K562 (cell line): ENCODE measurements around the gene KRTAP5-4. TPM values are rescaled to one million over a fixed set of nuclear protein-coding genes. Genes with fewer than 3 reads are reported as not detected.

Experiments
- ATAC-seq: fragments of 200-7000 bp; cut with Tn5 transposase; 3 replicates; pipeline ENCODE4 v1.9.1; 2020; ENCODE audit warnings: moderate library complexity
- BruUV-seq: library from RNA; stranded (reverse); fragments of 400-500 nt; replicated peaks from 2 replicates; lab custom pipeline; 2021; lab: Mats Ljungman, UMichigan
- CTCF ChIA-PET: fragments of 300-600 bp; formaldehyde crosslinking; extraction: SDS; loops from one replicate; lab custom pipeline; 2021; ENCODE audit warnings: low intra/inter-chr PET ratio; lab: Yijun Ruan, JAX
- POLR2A ChIA-PET: fragments of 300-600, 350-650 bp; sonication (Branson Sonifier 250); formaldehyde crosslinking; extraction: SDS; loops from one replicate; lab custom pipeline; 2021; ENCODE audit warnings: antibody characterized with exemption, inconsistent platforms; lab: Yijun Ruan, JAX
- DNase-seq, 4 experiments: peaks; one replicate each; pipeline versions ENCODE4 v3.0.0 to v3.0.0-alpha.2; 2011 to 2018; ENCODE audit warnings: low spot score in 3 of 4, mixed read lengths in 3 of 4; ENCODE audit errors: extremely low read depth in 1 of 4
- FAIRE-seq: peaks from 2 replicates; lab custom pipeline; 2011; peaks lifted over from hg19 to GRCh38; lab: Jason Lieb, UNC
- H2AFZ ChIP-seq: 2 replicates; pipeline ENCODE4 v1.6.0; 2011; ENCODE audit warnings: low read depth, low read length, control low read depth, inconsistent platforms
- H3K27ac ChIP-seq: fragments of 200-600 bp; 3 replicates; pipeline ENCODE4 v1.8.0; 2011; ENCODE audit warnings: low read depth, mild to moderate bottlenecking, control low read depth, inconsistent platforms, low read length, moderate library complexity, mixed read lengths; ENCODE audit errors: extremely low read depth
- H3K27me3 ChIP-seq, 2 experiments: fragments of 300-600 bp in 1 of 2; 2 replicates in 1 of 2; 3 replicates in 1 of 2; pipeline versions ENCODE4 v1.6.0 to v1.8.0; 2011; ENCODE audit warnings: inconsistent platforms in 2 of 2, low read length in 2 of 2, mild to moderate bottlenecking in 1 of 2, mixed read lengths in 1 of 2, moderate library complexity in 1 of 2; ENCODE audit not compliant: control insufficient read depth in 2 of 2, insufficient read depth in 2 of 2
- H3K36me3 ChIP-seq: fragments of 300-600 bp; 3 replicates; pipeline ENCODE4 v1.8.0; 2011; ENCODE audit warnings: mild to moderate bottlenecking, low read length, inconsistent platforms; ENCODE audit not compliant: control insufficient read depth, insufficient read depth
- H3K4me1 ChIP-seq, 2 experiments: fragments of 200-600 bp in 1 of 2; replicated peaks in 1 of 2; 2 replicates in 1 of 2; 3 replicates in 1 of 2; pipeline versions ENCODE4 v1.5.1 to v1.8.0; 2011; ENCODE audit warnings: inconsistent platforms in 2 of 2, low read length in 2 of 2, mild to moderate bottlenecking in 1 of 2, mixed read lengths in 1 of 2, moderate library complexity in 1 of 2; ENCODE audit not compliant: control insufficient read depth in 2 of 2, insufficient read depth in 2 of 2
- H3K4me2 ChIP-seq: 2 replicates; pipeline ENCODE4 v1.6.1; 2011; ENCODE audit warnings: low read length, control low read depth, inconsistent platforms, mixed read lengths; ENCODE audit not compliant: insufficient read depth
- H3K4me3 ChIP-seq: fragments of 200-600 bp; sonication (generic), shearing (Covaris generic); 2 replicates; pipeline ENCODE4 v1.5.1; 2016; ENCODE audit warnings: control low read depth, inconsistent platforms
- H3K79me2 ChIP-seq: fragments of 200-600 bp; 3 replicates; pipeline ENCODE4 v1.8.0; 2011; ENCODE audit warnings: low read length, inconsistent platforms; ENCODE audit not compliant: control insufficient read depth, insufficient read depth
- H3K9ac ChIP-seq, 2 experiments: 2 replicates each; pipeline versions ENCODE4 v1.6.0 to v1.6.1; 2011; ENCODE audit warnings: low read depth in 2 of 2, low read length in 2 of 2, control low read depth in 1 of 2, inconsistent platforms in 1 of 2, mild to moderate bottlenecking in 1 of 2, mixed read lengths in 1 of 2; ENCODE audit not compliant: insufficient read depth in 1 of 2
- H3K9me1 ChIP-seq: one replicate; pipeline ENCODE4 v1.6.0; 2011; ENCODE audit warnings: inconsistent platforms, mild to moderate bottlenecking, low read length, moderate library complexity; ENCODE audit not compliant: control insufficient read depth, insufficient read depth
- H3K9me3 ChIP-seq: replicated peaks from 2 replicates; pipeline ENCODE4 v1.5.1; 2011; ENCODE audit warnings: low read depth, low read length, inconsistent platforms; ENCODE audit not compliant: control insufficient read depth, insufficient read depth
- H4K20me1 ChIP-seq: replicated peaks from 2 replicates; pipeline ENCODE4 v1.6.1; 2011; ENCODE audit warnings: low read length, inconsistent platforms, mixed read lengths; ENCODE audit not compliant: control insufficient read depth, insufficient read depth
- CEBPZ ChIP-seq: fragments of 150-350 bp; IDR thresholded peaks from 2 replicates; pipeline ENCODE4 v1.6.1; 2014; ENCODE audit warnings: low read depth, mild to moderate bottlenecking, low read length, borderline replicate concordance
- HDAC8 ChIP-seq: fragments of 450-650 bp; IDR thresholded peaks from 2 replicates; pipeline ENCODE4 v1.6.1; 2016; ENCODE audit warnings: mild to moderate bottlenecking, missing genetic modification characterization, moderate library complexity, missing compliant biosample characterization
- MAFF ChIP-seq: IDR thresholded peaks from 2 replicates; pipeline ENCODE4 v1.6.1; 2012; ENCODE audit warnings: low read length, improper control_type of control experiment
- THAP7 ChIP-seq: fragments of 250-450 bp; sonication (Bioruptor Pico); IDR thresholded peaks from 2 replicates; pipeline ENCODE4 v1.5.0; 2021
- ZHX1 ChIP-seq: fragments of 150-350 bp; conservative IDR thresholded peaks from 2 replicates; pipeline ENCODE4 v1.6.1; 2014; ENCODE audit warnings: low read length
- ZNF280B ChIP-seq: fragments of 250-450 bp; sonication (Bioruptor Pico); IDR thresholded peaks from 2 replicates; pipeline ENCODE4 v1.5.1; 2021; ENCODE audit warnings: mild to moderate bottlenecking
- WGBS: fragments of 100-300 bp; shearing (Covaris generic); methylation state at CpG from one replicate; pipeline ENCODE4 v1.1.6; 2016; ENCODE audit warnings: low coverage, mixed read lengths; ENCODE audit not compliant: insufficient coverage; ENCODE audit errors: missing lambda C conversion rate; 5-methylcytosine and 5-hydroxymethylcytosine counted together
- in situ Hi-C: fragments of 300-500 bp; cut with MboI; formaldehyde crosslinking; loops from 4 replicates; pipeline ENCODE4 v1.15.0; 2018; ENCODE audit warnings: inconsistent platforms, mixed read lengths
- intact Hi-C: fragments of 100-400 bp; cut with micrococcal nuclease; formaldehyde crosslinking; loops from 2 replicates; pipeline ENCODE4 v1.14.2; 2022
- polyA plus RNA-seq, 8 experiments: library from polyadenylated mRNA; depleted of rRNA in 4 of 8; stranded (reverse) in 5 of 8; unstranded in 3 of 8; fragments of >200 nt; fragmentation: Nextera tagmentation in 2 of 8; fragmentation: Illumina TruSeq in 1 of 8; extraction: Ambion mirVana in 2 of 8; extraction: Trizol in 1 of 8; gene quantifications; 2 replicates each; pipeline versions ENCODE4 v1.2.1 to v1.2.3, GENCODE V29; 2011 to 2014; ENCODE audit warnings: inconsistent platforms in 1 of 8, missing spikeins in 1 of 8
- total RNA-seq, 7 experiments: library from RNA; depleted of rRNA in 6 of 7; stranded (reverse); fragments of >200 nt in 6 of 7; fragmentation: Illumina TruSeq in 2 of 7; extraction: Trizol in 2 of 7; gene quantifications; 2 replicates each; pipeline versions ENCODE4 v1.2.1 to v1.2.3, GENCODE V29; 2011 to 2021; ENCODE audit warnings: low replicate concordance in 1 of 7

The KRTAP5-4 gene
- total and polyA plus RNA-seq, 9 of the 15 experiments (the other 6 are each of a cell fraction or from before 2014, with no cell fraction given): not detected

- Histone ChIP-seq H3K9ac (no peak overlapping the region), H3K27ac (no peak overlapping the region), H3K36me3 (no peaks in the 10 kb centered on the region), H3K27me3 (peaks cover 0 to 35% of the 10 kb centered on the region in 2 experiments; a peak in 2 of 5 replicates), H3K4me3 (no peak overlapping the region), H3K79me2 (no peaks in the 10 kb centered on the region), H3K4me1 (no peaks in the 10 kb centered on the region), H3K9me3 (peaks cover 7% of the 10 kb centered on the region; the same call in 1 of the 2 replicates), H3K9me1 (peaks cover 3% of the 10 kb centered on the region), H2AFZ (no peak overlapping the region), H4K20me1 (0 out of 2 replicates have a peak, but pooled peaks cover 6% of the 10 kb centered on the region), H3K4me2 (no peak overlapping the region)
- ChIA-PET CTCF (no interaction called here), POLR2A (interaction anchor here (0.7 to 0.9 kb wide), 3 partner anchors 8 to 41 kb away, joined by 3 to 4 read pairs (median 4); no protein-coding TSS in a partner anchor)
- 2% methylated on average over 9 of the region's 9 CpGs for WGBS
- intact Hi-C loops: no loop called here
- no TSS peak for BruUV-seq
- FAIRE-seq: no peak
- no peak for ATAC-seq
- in situ Hi-C loops: no loop called here
- DNase-seq: no peak
- TF ChIP-seq CEBPZ (no peak), THAP7 (CRISPR knock-in tag) (no peak), MAFF (no peak), ZHX1 (no peak), ZNF280B (CRISPR knock-in tag) (no peak), HDAC8 (tag) (no peak)
Measured at GRCh38 chr11:1581976-1582375, 40.0 kb downstream of the KRTAP5-4 start.
